Rectal smooth muscle tissue (tissue), 1 donor: ENCODE measurements around the gene GCNA.
"Not testable (repeated sequence)": the region's sequence is repeated elsewhere in the genome, so short reads cannot be mapped to it uniquely, and the experiment has no call there.

Source experiments
- H3K27ac ChIP-seq: one replicate; pipeline ENCODE4 v1.7.0; 2013; ENCODE audit warnings: low read depth, low read length, inconsistent platforms
- H3K27me3 ChIP-seq: one replicate; pipeline ENCODE4 v1.7.0; 2013; ENCODE audit warnings: low read length; ENCODE audit not compliant: control insufficient read depth, insufficient read depth
- H3K36me3 ChIP-seq: one replicate; pipeline ENCODE4 v1.7.0; 2013; ENCODE audit warnings: low read length; ENCODE audit not compliant: control insufficient read depth, insufficient read depth
- H3K4me1 ChIP-seq: one replicate; pipeline ENCODE4 v1.7.0; 2013; ENCODE audit warnings: low read length; ENCODE audit not compliant: control insufficient read depth, insufficient read depth
- H3K4me3 ChIP-seq: one replicate; pipeline ENCODE4 v1.7.0; 2013; ENCODE audit warnings: low read length
- H3K9ac ChIP-seq: one replicate; pipeline ENCODE4 v1.7.0; 2013; ENCODE audit warnings: low read length

Gene GCNA

GRCh38 chrX:71606536-71607216 is 28.4 kb downstream of the GCNA start:
- H3K4me3 ChIP-seq = no peak overlapping the region
- H3K9ac ChIP-seq = no peak overlapping the region
- H3K27ac ChIP-seq = no peak overlapping the region
- no peaks in the 10 kb centered on the region for H3K4me1 ChIP-seq
- peaks cover 13% of the 10 kb centered on the region for H3K36me3 ChIP-seq
- no peaks in the 10 kb centered on the region for H3K27me3 ChIP-seq

DNA sequence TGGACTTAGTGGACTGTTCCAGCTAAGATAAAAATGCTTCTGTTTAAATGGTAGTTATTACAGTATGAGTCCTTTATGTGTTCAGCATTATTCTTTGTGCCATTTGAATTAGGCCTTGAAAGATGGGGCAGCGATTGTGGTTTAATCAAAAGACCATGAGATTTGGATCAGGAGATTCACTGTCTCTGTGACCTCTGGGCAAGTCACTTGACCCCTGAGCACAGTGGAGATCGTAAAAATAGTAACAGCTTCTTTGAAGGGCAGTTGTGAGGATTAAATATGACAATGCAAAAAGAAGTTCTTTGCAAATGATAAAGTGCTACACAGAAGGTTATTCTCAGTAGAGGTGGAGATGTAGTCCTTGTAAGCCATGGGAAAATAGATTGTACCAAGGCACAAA is 29.3 kb downstream of the GCNA start:
- no peak overlapping the region for H3K27ac ChIP-seq
- no peaks in the 10 kb centered on the region for H3K27me3 ChIP-seq
- no peak overlapping the region for H3K9ac ChIP-seq
- H3K36me3 ChIP-seq = peaks cover 13% of the 10 kb centered on the region
- no peak overlapping the region for H3K4me3 ChIP-seq
- H3K4me1 ChIP-seq = no peaks in the 10 kb centered on the region

GRCh38 chrX:71609095-71609750 is 31.0 kb downstream of the GCNA start:
- no peaks in the 10 kb centered on the region for H3K4me1 ChIP-seq
- H3K4me3 ChIP-seq = no peak overlapping the region
- H3K36me3 ChIP-seq = peaks cover 10% of the 10 kb centered on the region
- H3K27ac ChIP-seq = no peak overlapping the region
- no peaks in the 10 kb centered on the region for H3K27me3 ChIP-seq
- H3K9ac ChIP-seq = no peak overlapping the region

- H3K4me3 ChIP-seq, H3K9ac ChIP-seq, H3K27ac ChIP-seq, H3K4me1 ChIP-seq, H3K36me3 ChIP-seq, H3K27me3 ChIP-seq: not testable (repeated sequence)
Observed at GRCh38 chrX:71611736-71612135, 33.5 kb downstream of the GCNA start.

DNA sequence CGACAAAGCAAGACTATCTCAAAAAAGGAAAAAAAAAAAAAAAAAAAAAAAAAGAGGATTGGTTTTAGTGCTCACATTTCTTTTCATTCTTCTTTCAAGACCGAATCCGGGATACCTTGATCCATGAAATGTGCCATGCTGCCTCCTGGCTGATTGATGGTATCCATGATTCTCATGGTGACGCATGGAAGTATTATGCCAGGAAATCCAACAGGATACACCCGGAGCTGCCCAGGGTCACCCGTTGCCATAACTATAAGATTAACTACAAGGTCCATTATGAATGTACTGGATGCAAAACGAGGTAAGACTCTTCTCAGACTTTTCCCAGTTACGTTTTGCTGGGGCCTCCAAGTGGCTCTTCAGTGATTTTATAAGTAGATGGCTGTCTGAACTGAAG is 34.0 kb downstream of the GCNA start:
- Histone ChIP-seq H3K9ac (no peak overlapping the region), H3K27ac (no peak overlapping the region), H3K27me3 (no peaks in the 10 kb centered on the region), H3K4me3 (no peak overlapping the region), H3K4me1 (no peaks in the 10 kb centered on the region), H3K36me3 (peaks cover 6% of the 10 kb centered on the region)

GRCh38 chrX:71615056-71615455 is 36.8 kb downstream of the GCNA start:
- Histone ChIP-seq H3K4me3 (no peak overlapping the region), H3K4me1 (no peaks in the 10 kb centered on the region), H3K9ac (no peak overlapping the region), H3K27me3 (no peaks in the 10 kb centered on the region), H3K36me3 (peaks cover 3% of the 10 kb centered on the region), H3K27ac (no peak overlapping the region)

DNA sequence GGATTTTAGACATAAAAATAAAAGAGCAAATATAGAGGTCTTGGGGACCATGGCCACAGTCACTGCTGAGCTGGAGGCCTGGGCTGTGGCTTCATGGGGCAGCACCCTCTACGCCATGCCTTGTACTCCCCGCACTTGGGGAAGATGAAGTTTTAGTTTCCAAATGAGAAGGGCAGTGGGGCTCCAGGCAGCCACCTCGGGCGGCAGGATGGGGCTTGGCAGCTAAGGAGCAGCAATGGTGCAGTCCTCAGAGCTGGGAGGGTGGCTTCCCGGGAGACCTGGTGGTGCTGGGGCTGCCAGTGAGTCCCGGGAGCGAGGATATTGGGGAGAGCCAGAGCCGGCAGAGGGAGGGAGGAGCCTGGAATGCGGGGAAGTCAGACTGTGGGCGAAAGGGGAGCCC is 37.7 kb downstream of the GCNA start:
- no peaks in the 10 kb centered on the region for H3K4me1 ChIP-seq
- no peak overlapping the region for H3K9ac ChIP-seq
- no peak overlapping the region for H3K27ac ChIP-seq
- no peaks in the 10 kb centered on the region for H3K27me3 ChIP-seq
- H3K36me3 ChIP-seq = no peaks in the 10 kb centered on the region
- no peak overlapping the region for H3K4me3 ChIP-seq

DNA sequence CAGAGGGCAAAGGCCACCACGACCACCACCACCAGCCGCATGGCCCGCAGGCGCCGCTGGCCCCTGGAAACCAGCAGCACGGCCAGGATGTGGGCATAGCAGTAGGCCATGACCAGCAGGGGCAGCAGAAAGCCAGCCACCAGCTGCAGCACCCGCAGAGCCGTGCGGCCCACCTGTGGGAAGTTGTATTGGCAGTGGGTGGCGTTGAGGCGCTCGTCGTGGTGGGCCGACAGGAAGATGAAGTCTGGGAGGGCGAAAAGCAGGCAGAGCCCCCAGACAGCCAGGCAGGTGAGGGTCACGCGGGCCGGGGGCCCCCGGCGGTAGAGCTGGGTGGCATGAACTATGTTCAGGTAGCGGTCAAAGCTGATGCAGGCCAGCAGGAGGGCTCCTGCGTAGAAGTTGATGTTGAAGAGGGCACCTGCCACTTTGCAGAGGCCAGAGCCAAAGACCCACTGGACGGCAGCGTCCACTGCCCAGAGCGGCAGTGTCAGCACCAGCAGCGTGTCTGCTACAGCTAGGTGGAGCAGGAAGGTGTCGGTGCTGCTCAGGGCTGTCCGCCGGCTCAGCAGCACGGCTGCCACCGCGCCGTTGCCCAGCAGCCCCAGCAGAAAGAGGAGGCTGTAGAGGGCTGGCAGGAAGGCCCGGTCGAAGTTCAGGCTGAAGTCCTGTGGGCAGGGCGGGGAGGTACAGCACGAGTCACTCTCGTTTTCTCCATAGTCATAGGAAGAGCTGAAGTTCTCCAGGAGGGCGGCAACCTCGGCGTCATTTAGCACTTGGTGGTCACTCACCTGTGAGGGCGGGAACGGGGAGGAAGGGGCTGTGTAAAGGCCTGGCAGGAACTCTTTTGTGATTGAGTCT is 38.7 kb downstream of the GCNA start:
- H3K27me3 ChIP-seq = no peaks in the 10 kb centered on the region
- H3K27ac ChIP-seq = no peak overlapping the region
- no peak overlapping the region for H3K9ac ChIP-seq
- no peaks in the 10 kb centered on the region for H3K4me1 ChIP-seq
- no peaks in the 10 kb centered on the region for H3K36me3 ChIP-seq
- H3K4me3 ChIP-seq = peak overlapping the region; percentile 33

DNA sequence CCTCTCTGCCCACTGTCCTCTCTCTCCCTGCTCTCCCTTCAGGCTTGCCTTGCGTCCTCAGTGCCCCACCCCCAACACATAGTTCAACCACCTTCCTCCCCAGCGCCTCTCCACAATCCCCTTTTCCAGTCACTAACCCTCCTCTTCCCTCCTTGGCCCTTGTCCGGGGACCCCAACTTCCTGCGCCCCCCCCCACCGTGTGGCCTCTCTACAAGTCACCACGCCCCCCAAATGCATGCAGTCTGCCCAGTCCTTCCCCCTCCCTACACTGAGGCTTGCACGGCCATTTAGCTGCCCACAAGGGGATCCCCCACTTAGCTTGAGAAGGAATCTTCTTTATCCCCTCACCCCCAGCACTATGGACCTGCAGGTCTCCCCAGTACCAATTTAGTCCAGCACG is 39.5 kb downstream of the GCNA start:
- Histone ChIP-seq H3K4me3 (no peak overlapping the region), H3K27me3 (no peaks in the 10 kb centered on the region), H3K9ac (no peak overlapping the region), H3K36me3 (no peaks in the 10 kb centered on the region), H3K4me1 (no peaks in the 10 kb centered on the region), H3K27ac (no peak overlapping the region)

DNA sequence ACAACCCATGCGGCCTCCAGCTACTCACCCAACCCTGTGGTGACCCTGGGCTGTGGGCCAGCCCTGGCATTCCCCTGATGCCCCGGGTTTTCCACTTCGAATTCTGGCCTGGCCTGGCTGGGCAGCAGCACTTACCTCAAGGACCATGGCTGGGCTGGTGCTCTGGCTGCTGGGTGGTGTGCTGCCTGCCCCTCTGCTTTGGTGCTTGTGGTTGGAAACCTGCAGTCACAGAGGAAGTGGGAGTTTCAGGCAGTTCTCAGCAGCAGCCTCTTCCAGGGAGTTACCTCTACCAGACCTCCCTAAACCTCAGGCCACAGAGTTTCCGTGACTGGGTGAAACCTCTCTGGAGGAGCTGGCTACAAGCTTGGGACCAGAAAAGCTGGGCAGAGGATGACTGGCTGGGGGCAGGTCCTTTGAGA is 40.1 kb downstream of the GCNA start, which contains the start of gene CXCR3:
Gene CXCR3, minus strand, starts transcription at position 209 of the 419 bp plus-strand sequence. Its CDS starts 62 bp downstream, at position 147.
- Histone ChIP-seq H3K36me3 (no peaks in the 10 kb centered on the region), H3K4me3 (no peak within 1 kb of the TSS), H3K27me3 (no peaks in the 10 kb centered on the region), H3K27ac (no peak within 1 kb of the TSS), H3K4me1 (no peaks in the 10 kb centered on the region), H3K9ac (no peak within 1 kb of the TSS)

DNA sequence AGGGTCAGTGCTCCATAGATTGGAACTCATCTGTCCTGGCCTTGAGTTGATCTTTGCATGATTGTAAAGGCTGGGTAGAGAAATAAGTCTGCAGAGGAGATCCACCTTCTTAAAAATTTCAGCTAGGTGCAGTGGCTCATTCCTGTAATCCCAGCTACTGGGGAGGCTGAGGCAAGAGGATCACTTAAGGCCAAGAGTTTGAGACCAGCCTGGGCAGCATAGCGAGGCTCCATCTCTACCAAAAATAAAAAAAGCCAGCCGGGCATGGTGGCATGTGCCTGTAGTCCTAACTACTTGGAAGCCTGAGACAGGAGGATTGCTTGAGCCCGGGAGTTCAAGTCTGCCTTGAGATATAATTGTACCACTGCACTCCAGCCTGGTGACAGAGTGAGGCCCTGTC is 40.5 kb downstream of the GCNA start:
- H3K4me3 ChIP-seq = no peak overlapping the region
- no peaks in the 10 kb centered on the region for H3K27me3 ChIP-seq
- H3K36me3 ChIP-seq = no peaks in the 10 kb centered on the region
- H3K27ac ChIP-seq = no peak overlapping the region
- H3K4me1 ChIP-seq = no peaks in the 10 kb centered on the region
- H3K9ac ChIP-seq = no peak overlapping the region

- no peaks in the 10 kb centered on the region for H3K36me3 ChIP-seq
- H3K27ac ChIP-seq = no peak overlapping the region
- no peaks in the 10 kb centered on the region for H3K4me1 ChIP-seq
- H3K9ac ChIP-seq = no peak overlapping the region
- no peak overlapping the region for H3K4me3 ChIP-seq
- H3K27me3 ChIP-seq = no peaks in the 10 kb centered on the region
Observed at GRCh38 chrX:71619193-71619592, 41.0 kb downstream of the GCNA start.
